ENCODE data around the gene RPL37A.

- TF ChIP-seq CTCF (IDR thresholded peaks at IDR 0.05; ENCODE audit: insufficient read depth, low read length, poor library complexity, severe bottlenecking) (no peak), EZH2phosphoT487 (conservative IDR thresholded peaks at IDR 0.05; ENCODE audit: low read length) (no peak)
Measured at GRCh38 chr2:216453955-216454614, 44.6 kb upstream of the RPL37A start.
